ENCODE data around the gene CDH4. TPM values are rescaled to one million over a fixed set of nuclear protein-coding genes. Genes with fewer than 3 reads are reported as not detected.

Gene CDH4
- total and polyA plus RNA-seq, 3 experiments from 2014 or later: 0.22 TPM; not detected in 2

- H3K4me3 ChIP-seq (ENCODE audit: low read length): no peak overlapping the region
- H3K9me3 Mint-ChIP-seq: no peaks in the 10 kb centered on the region
- H3K27me3 ChIP-seq (ENCODE audit: insufficient read depth, low read length, poor library complexity, severe bottlenecking): no peaks in the 10 kb centered on the region
- CTCF ChIA-PET: no interaction called here
- H3K27ac ChIP-seq (ENCODE audit: low read depth, low read length): no peak overlapping the region
- DNase-seq: no peak
- H3K36me3 Mint-ChIP-seq: no peaks in the 10 kb centered on the region
- POLR2A ChIA-PET: no interaction called here
- no peaks in the 10 kb centered on the region for H3K27me3 Mint-ChIP-seq
- H3K9me3 ChIP-seq (ENCODE audit: low read length): no peaks in the 10 kb centered on the region
- H3K4me3 Mint-ChIP-seq: no peak overlapping the region
- H3K4me1 Mint-ChIP-seq: no peaks in the 10 kb centered on the region
- H3K27ac Mint-ChIP-seq: peak overlapping the region in 1 of 8 donors; percentile 38
- H3K4me1 ChIP-seq (ENCODE audit: insufficient read depth, low read length): no peaks in the 10 kb centered on the region
- no peaks in the 10 kb centered on the region for H3K36me3 ChIP-seq (ENCODE audit: insufficient read depth, low read length)
These were observed 453.6 kb downstream of the CDH4 start for GRCh38 chr20:61705386-61706258.

- Mint-ChIP-seq H3K4me3 (no peak overlapping the region), H3K27ac (peak overlapping the region in 1 of 8 donors; percentile 38), H3K27me3 (no peaks in the 10 kb centered on the region), H3K36me3 (no peaks in the 10 kb centered on the region), H3K4me1 (no peaks in the 10 kb centered on the region), H3K9me3 (peaks cover 0 to 1% (median 0%) of the 10 kb centered on the region in 5 donors)
- Histone ChIP-seq H3K36me3 (ENCODE audit: insufficient read depth, low read length) (no peaks in the 10 kb centered on the region), H3K9me3 (ENCODE audit: low read length) (no peaks in the 10 kb centered on the region), H3K4me1 (ENCODE audit: insufficient read depth, low read length) (no peaks in the 10 kb centered on the region), H3K27me3 (ENCODE audit: insufficient read depth, low read length, poor library complexity, severe bottlenecking) (no peaks in the 10 kb centered on the region), H3K27ac (ENCODE audit: low read depth, low read length) (no peak overlapping the region), H3K4me3 (ENCODE audit: low read length) (no peak overlapping the region)
- no peak for DNase-seq
- ChIA-PET CTCF (no interaction called here), POLR2A (no interaction called here)
These were observed 454.3 kb downstream of the CDH4 start for GRCh38 chr20:61706259-61706961.

DNA sequence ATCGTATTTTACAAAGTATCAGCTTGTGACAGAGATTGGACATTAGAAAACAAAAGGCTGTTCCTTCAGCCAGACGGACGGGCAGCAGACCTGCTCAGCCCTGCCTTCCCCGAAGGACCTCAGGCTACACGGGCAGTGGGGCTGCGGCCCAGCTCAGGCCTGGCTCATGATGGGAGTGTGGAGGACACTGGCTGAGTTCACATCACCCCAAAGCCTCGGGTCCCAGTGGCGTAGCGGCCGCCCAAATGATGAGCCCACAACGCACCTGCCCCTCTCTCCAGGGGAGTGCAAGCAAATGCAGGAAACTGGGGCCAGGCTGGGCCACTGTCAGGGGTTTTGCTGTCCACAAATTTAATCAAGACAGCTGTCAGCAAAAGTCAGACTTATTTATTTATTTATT is 456.8 kb downstream of the CDH4 start:
- Histone ChIP-seq H3K9me3 (ENCODE audit: low read length) (no peaks in the 10 kb centered on the region), H3K36me3 (ENCODE audit: insufficient read depth, low read length) (no peaks in the 10 kb centered on the region), H3K4me3 (ENCODE audit: low read length) (no peak overlapping the region), H3K27me3 (ENCODE audit: insufficient read depth, low read length, poor library complexity, severe bottlenecking) (no peaks in the 10 kb centered on the region), H3K27ac (ENCODE audit: low read depth, low read length) (no peak overlapping the region), H3K4me1 (ENCODE audit: insufficient read depth, low read length) (no peaks in the 10 kb centered on the region)
- no peak for DNase-seq
- Mint-ChIP-seq H3K27me3 (no peaks in the 10 kb centered on the region), H3K36me3 (no peaks in the 10 kb centered on the region), H3K9me3 (peaks cover 0 to 1% (median 0%) of the 10 kb centered on the region in 5 donors), H3K27ac (no peak overlapping the region), H3K4me1 (no peaks in the 10 kb centered on the region), H3K4me3 (no peak overlapping the region)
- CTCF ChIA-PET: no interaction called here
- POLR2A ChIA-PET: no interaction called here

- H3K4me3 Mint-ChIP-seq: no peak overlapping the region
- POLR2A ChIA-PET: no interaction called here
- no peak overlapping the region for H3K27ac Mint-ChIP-seq
- H3K4me1 Mint-ChIP-seq: peaks cover 0 to under 1% (median 0%) of the 10 kb centered on the region in 3 donors
- peaks cover 0 to 1% (median 0%) of the 10 kb centered on the region in 5 donors for H3K9me3 Mint-ChIP-seq
- CTCF ChIA-PET: no interaction called here
- no peak for DNase-seq
- H3K36me3 ChIP-seq (ENCODE audit: insufficient read depth, low read length): no peaks in the 10 kb centered on the region
- H3K27ac ChIP-seq (ENCODE audit: low read depth, low read length): no peak overlapping the region
- H3K36me3 Mint-ChIP-seq: peaks cover 0 to under 1% (median 0%) of the 10 kb centered on the region in 3 donors
- no peaks in the 10 kb centered on the region for H3K9me3 ChIP-seq (ENCODE audit: low read length)
- no peaks in the 10 kb centered on the region for H3K4me1 ChIP-seq (ENCODE audit: insufficient read depth, low read length)
- no peaks in the 10 kb centered on the region for H3K27me3 ChIP-seq (ENCODE audit: insufficient read depth, low read length, poor library complexity, severe bottlenecking)
- H3K4me3 ChIP-seq (ENCODE audit: low read length): no peak overlapping the region
- no peaks in the 10 kb centered on the region for H3K27me3 Mint-ChIP-seq
These were observed 458.0 kb downstream of the CDH4 start for GRCh38 chr20:61710108-61710507.

DNA sequence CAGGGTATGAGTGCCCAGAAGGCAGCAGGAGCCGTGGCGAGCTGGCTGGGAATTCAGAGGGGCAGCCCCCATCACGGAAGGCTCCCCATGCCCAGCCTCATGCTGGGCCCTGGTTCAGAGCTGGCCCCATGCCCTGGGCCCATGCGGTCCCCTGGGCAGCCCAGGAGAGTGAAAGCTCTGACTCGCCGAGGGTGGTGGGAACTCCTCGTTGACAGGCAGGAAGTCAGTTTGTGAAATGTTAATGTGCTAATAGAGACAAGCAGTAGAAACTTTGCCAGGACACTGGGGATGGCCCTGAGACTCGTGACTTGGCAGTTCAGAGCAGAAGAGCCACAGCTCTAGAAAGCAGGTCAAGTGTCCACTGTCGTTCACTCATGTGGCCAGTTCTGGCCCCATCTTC is 460.6 kb downstream of the CDH4 start:
- no peaks in the 10 kb centered on the region for H3K36me3 ChIP-seq (ENCODE audit: insufficient read depth, low read length)
- peaks cover 0 to 1% (median 0%) of the 10 kb centered on the region in 5 donors for H3K9me3 Mint-ChIP-seq
- H3K27me3 Mint-ChIP-seq: no peaks in the 10 kb centered on the region
- no peak overlapping the region for H3K4me3 Mint-ChIP-seq
- no peak overlapping the region for H3K4me3 ChIP-seq (ENCODE audit: low read length)
- no peak for DNase-seq
- peaks cover 0 to 4% (median 0%) of the 10 kb centered on the region in 3 donors for H3K4me1 Mint-ChIP-seq
- CTCF ChIA-PET: no interaction called here
- H3K9me3 ChIP-seq (ENCODE audit: low read length): no peaks in the 10 kb centered on the region
- no peaks in the 10 kb centered on the region for H3K27me3 ChIP-seq (ENCODE audit: insufficient read depth, low read length, poor library complexity, severe bottlenecking)
- H3K27ac Mint-ChIP-seq: no peak overlapping the region
- no peak overlapping the region for H3K27ac ChIP-seq (ENCODE audit: low read depth, low read length)
- peaks cover 0 to 1% (median 0%) of the 10 kb centered on the region in 3 donors for H3K36me3 Mint-ChIP-seq
- POLR2A ChIA-PET: no interaction called here
- no peaks in the 10 kb centered on the region for H3K4me1 ChIP-seq (ENCODE audit: insufficient read depth, low read length)

DNA sequence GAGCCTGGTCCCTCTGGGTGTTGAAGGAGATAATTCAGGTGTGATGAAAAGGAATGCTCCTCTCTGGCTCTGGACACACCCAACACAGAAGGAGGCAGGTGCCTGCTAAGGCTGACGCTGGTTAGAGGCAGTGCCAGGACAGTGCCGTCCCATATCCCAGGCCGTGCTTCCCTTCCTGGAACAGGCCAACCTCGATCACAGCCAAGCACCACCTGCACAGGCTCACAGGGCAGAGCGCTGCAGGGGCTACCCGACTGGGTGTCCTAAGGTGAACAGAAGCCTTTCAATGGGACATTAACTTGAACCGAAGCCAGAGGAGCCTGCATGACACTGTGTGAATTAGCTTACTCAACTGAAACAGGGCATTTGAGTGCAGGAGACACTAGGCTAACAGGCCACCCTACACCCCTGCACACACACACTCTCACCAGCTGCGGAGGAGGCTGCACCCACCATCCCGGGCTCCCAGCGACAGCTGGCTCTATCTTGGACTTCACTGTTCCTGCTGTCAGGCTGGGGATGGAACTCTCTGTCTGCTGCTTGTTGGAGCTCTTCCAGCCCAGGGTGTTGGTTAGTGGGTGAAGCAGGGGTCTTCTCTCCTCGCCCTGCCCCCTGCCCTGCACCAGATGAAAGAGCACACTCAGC is 466.4 kb downstream of the CDH4 start:
- no peak overlapping the region for H3K27ac ChIP-seq (ENCODE audit: low read depth, low read length)
- H3K4me3 ChIP-seq (ENCODE audit: low read length): peak overlapping the region; percentile 63

GRCh38 chr20:61719691-61720347 is 467.8 kb downstream of the CDH4 start:
- POLR2A ChIA-PET: no interaction called here
- no peaks in the 10 kb centered on the region for H3K27me3 ChIP-seq (ENCODE audit: insufficient read depth, low read length, poor library complexity, severe bottlenecking)
- H3K9me3 Mint-ChIP-seq: no peaks in the 10 kb centered on the region
- H3K4me3 Mint-ChIP-seq: peak overlapping the region; percentile 81 to 94 (median 85)
- H3K36me3 ChIP-seq (ENCODE audit: insufficient read depth, low read length): no peaks in the 10 kb centered on the region
- H3K4me1 ChIP-seq (ENCODE audit: insufficient read depth, low read length): peaks cover 21% of the 10 kb centered on the region
- DNase-seq: peak; percentile 6 to 76 (median 53)
- peak overlapping the region; percentile 35 for H3K27ac ChIP-seq (ENCODE audit: low read depth, low read length)
- H3K4me3 ChIP-seq (ENCODE audit: low read length): peak overlapping the region; percentile 63
- peaks cover 0 to 8% (median 0%) of the 10 kb centered on the region in 3 donors for H3K36me3 Mint-ChIP-seq
- H3K27ac Mint-ChIP-seq: peak overlapping the region; percentile 12 to 95 (median 91)
- no peaks in the 10 kb centered on the region for H3K9me3 ChIP-seq (ENCODE audit: low read length)
- CTCF ChIA-PET: no interaction called here
- H3K4me1 Mint-ChIP-seq: peaks cover 9 to 29% (median 10%) of the 10 kb centered on the region in 3 donors
- peaks cover 0 to 1% of the 10 kb centered on the region in 2 donors for H3K27me3 Mint-ChIP-seq

More for the DNA sequence above, 466.4 kb downstream of the CDH4 start:
- H3K27me3 ChIP-seq (ENCODE audit: insufficient read depth, low read length, poor library complexity, severe bottlenecking): no peaks in the 10 kb centered on the region
- peaks cover 21% of the 10 kb centered on the region for H3K4me1 ChIP-seq (ENCODE audit: insufficient read depth, low read length)
- H3K27me3 Mint-ChIP-seq: no peaks in the 10 kb centered on the region
- H3K4me3 Mint-ChIP-seq: peak overlapping the region in 6 of 7 donors; percentile 36 to 94 (median 88)
- CTCF ChIA-PET: no interaction called here
- H3K9me3 Mint-ChIP-seq: no peaks in the 10 kb centered on the region
- no peak for DNase-seq
- peaks cover 0 to 8% (median 0%) of the 10 kb centered on the region in 3 donors for H3K36me3 Mint-ChIP-seq
- H3K9me3 ChIP-seq (ENCODE audit: low read length): no peaks in the 10 kb centered on the region
- peaks cover 9 to 29% (median 10%) of the 10 kb centered on the region in 3 donors for H3K4me1 Mint-ChIP-seq
- peak overlapping the region in 3 of 8 donors; percentile 92 to 95 (median 94) for H3K27ac Mint-ChIP-seq
- POLR2A ChIA-PET: no interaction called here
- no peaks in the 10 kb centered on the region for H3K36me3 ChIP-seq (ENCODE audit: insufficient read depth, low read length)
